GM19240 (cell line): Measurements from ENCODE around the gene MAPK11.

Experiments used
- DNase-seq: peaks from one replicate; pipeline ENCODE4 v3.0.0; 2011; ENCODE audit warnings: low spot score; ENCODE audit not compliant: insufficient read length

Gene MAPK11

DNA sequence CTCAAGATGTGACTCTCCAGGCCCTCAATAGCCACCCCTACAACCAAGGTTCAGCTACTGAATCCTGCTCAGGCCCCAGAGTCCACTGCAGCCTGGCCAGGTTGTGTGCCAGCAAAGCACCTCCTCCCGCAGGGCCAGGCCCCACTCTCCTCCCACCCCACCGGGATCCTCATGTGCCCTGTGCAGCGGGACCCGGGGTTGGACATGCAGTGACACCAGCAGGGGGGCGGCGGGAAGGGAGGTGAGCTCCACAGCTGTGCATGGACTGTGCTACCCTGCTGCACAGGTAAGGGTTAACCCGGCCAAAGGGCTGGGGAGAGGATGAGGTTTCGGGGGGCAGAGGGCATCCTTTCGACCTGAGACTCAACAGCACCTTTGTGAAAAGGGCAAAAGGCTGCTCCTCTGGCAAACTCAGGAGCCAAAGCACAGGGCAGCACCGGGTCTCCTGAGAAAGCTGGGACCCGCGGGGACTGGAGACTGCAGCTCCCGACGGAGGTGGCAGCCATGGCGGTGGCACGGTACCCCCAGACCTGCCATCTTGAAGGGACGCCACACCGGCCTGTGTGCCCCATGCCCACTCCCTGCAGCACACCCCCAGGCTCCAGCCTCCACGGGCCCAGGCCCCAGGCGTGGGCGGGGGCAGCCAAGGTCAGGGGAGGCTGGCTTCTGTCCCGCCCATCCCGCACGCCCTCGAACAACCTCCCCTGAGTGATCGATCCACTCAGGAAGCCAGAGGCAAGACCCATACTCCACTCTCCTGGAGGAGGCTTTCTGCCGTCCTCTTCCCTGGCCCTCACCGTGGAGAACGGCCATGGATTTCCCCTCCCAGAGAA lies 26.7 kb upstream of the MAPK11 start:
- DNase-seq, result no peak

DNA sequence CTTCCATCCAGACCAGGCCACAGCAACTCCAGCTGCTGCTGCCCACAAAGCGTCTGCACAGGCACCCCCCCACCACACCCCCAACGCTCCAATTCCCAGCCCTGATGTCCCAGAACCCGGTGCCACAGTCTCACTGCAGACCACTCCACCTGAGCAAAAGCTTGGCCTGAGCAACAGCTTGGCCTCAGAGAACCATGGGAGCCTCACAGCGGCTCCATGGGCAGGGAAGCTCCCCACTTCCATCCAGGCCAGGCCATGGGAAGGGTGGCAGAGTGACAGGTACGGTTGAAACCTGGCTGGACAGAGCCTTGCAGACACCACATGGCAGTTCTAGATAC lies 24.1 kb upstream of the MAPK11 start:
- no peak for DNase-seq

DNA sequence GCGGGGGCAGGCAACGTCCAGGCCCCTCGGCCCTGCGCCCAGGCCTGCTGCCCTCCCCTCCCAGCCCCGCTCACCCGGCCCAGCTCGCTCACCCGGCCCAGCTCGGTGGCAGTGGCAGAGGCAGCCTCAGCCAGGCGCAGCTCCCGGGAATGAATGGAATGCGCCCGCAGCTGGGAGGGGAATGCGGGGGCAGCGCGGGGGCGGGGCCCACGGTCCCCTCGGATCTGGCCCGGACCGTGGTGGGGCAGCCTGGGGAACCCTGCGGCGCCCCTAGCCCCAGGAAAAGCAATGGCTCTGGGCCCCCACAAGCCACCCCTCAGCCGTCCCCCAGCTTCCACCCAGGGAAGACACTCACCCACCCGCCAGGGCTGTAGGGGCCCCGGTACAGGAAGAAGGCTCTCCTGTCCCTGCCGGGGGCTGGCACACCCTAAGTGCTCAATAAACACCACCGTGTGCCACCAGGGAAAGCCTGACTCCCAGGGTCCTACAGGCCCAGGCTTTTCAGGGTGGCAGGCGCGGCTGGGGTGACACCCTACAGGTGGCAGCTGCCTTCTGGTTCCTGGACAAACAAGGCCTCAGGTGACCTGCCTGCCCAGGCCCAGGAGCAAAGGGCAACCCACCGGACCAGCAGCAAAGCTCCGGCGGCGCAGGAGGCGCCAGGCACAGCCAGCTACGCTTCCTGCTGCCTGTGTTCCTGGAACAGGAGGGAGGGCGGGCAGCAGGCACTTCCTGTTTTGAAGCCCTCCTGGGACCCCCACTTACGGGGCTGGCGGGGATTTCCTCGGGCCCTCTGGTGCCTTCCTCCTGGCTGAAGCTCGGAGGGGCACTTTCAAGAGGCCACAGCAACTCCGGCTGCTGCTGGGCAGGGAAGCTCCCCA lies 23.5 kb upstream of the MAPK11 start:
- DNase-seq, result no peak

DNA sequence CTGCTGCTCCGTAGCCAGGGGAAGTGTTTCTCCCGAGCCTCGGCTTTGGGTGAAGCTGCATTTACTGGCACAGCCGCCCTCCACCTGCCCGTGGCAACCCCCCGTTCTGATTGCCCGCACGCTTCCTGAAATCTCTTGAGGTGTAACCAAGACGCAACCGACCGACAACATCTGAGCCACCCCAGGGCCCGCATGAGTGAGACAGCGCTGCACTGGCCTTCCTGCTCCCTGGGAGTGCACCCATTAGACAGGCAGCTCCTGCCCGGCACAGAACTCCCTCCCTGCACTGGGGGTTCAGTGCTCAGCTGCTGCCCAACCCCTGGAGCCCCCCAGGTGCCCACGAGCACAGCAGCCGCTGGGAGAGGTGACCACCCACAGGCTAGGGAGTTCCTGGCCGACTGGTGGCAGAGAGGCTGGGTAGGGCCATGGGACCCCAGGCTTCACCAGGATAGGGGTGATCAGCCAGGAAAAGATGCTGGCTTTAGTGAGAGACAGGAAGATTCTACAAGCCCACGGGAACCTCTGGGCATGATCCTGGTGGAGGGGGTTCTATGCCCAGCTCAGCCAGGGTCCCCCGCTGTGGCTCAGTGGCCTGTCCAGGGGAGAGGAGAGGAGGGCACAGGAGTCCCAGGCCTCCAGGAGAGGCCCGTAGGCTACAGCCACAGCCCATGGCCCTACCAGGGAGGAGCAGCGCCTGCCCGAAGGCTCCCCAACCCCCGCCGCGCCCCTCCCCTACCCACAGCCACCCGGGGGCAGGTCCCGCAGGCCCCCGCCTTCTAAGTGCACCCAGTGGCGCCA lies 22.7 kb upstream of the MAPK11 start:
- no peak for DNase-seq

DNA sequence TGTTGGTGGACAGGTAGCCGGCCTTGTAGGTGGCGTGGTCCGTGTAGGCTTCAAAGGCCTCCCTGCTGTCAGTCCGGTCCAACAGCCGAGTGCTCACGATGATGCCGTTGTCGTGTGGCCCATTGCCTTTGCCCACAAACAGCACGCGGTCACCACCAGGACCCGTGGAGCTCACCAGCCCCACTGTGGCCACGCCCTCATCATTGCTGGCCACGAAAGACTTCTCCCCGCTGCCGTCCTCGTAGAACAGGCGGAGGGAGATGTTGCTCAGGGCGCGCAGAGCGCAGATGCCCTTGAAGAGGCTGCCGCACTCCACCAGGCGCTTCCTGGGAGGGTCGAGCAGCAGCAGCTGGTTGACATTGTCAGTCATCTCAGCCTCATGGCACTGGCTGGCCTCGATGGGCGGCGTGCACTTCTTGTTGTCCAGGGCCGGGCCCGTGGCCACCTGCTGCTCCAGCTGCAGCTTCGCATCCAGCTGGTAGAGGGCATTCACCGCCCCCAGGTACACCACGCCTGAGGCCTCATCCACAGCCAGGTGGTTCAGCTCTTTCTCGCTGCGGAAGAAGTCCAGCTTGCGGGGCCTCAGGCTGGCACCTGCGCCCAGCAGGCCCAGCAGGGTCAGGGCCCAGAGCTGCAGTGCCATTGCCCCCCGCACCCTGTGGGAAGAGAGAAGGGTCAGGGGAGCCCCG lies 19.9 kb upstream of the MAPK11 start:
- no peak for DNase-seq

DNA sequence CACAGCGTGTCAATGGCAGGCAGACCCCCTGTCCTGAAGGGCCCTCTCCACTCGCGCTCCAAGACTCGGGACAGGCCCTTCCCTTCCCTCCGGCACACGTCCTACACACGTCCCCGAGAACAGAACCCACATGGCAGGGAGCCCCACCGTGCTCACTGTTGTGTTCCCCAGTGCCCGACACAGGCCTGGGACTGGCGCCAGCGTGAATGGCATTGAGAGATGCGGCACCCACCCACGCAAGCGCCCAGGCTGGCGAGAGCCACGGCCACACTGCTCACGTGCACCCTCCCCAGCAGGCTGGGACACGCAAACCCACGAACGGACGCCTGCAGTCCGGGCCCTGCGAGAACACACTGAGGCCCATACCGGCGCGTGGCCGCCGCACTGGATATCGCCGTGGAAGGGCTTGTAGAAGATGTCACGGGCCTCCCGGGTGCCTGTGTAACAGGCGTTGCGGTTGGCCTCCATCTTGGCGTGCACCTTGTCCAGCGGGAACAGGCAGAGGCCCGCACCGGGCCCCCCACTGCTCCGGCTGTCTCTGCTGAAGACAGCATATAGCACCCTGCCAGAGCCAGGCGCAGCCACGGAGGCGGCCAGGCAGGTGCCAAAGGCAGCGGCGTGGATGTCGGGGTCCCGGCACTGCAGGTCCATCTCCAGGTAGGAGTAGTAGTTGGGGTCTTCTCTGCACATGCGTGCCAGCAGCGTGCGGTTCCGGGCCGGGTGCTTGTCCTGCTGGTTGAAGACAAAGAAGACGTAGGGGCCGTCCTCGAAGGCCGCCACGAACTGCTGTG lies 19.2 kb upstream of the MAPK11 start:
- DNase-seq, result no peak

DNA sequence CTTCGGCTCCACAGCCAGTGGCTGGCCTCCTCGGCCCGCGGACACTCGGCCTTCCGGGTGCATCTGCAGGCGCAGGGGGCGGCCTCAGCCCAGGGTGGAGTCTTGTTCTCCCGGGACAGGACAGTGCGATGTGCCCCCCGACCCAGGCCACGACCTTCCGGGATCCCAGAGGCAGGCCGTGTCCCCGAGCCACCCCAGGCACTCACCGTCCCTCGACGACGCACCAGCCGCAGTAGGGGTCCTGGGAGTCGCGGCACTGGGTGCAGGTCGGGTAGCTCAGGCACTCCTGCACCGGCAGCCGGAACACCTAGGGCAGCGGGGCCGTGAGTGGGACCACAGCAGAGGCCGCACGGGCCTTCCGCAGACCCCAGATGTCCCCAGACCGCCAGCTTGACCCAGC lies 17.6 kb upstream of the MAPK11 start:
- DNase-seq, result no peak

DNA sequence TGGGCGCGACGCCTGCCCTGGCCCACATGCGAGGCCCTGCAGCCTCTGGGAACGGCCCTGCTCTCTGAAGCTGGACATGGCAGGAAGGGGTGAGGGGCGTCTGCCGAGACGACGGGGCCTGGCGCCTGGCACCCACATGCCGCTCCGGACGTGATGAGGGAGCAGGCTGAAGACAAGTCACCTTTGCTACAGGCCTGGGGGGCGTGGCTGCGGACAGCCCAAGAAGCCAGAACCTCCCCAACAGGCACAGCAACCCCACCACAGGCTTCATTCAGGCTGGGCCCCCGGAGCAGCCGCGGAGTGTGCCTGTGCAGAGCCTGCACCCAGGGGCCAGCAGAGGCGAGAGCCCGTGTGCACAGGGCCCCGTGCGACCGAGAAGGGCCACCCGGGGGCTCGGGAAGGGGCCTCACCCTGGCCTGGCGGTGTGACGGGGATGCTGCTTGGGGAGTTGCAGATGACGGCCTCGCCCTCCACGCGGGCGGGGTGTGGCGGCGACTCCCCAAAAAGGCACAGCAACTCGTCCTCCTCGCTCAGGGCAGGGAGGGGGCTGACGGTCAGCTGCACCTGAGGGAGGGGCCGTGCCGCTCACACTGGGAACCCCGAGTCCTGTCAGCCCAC lies 16.6 kb upstream of the MAPK11 start:
- DNase-seq, result no peak

DNA sequence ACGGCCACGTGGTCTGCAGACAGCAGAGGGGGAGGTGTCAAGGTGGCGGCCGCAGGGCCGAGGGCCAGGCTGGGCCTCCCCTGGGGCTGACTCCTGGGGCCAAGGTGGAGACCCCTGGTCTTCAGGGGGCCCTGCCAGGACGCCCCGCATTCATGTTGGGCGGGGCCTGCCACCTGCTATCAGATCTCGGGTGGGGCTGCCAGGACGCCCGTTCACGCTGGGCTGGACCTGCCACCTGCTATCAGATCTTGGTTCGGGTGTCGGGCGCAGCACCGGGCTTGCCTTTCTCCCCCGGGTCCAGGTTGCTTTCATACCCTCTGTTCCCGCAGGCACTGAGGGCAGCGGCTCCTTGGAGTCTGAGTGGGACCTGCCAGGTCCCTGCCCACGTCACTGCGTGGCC lies 16.1 kb upstream of the MAPK11 start:
- no peak for DNase-seq

DNA sequence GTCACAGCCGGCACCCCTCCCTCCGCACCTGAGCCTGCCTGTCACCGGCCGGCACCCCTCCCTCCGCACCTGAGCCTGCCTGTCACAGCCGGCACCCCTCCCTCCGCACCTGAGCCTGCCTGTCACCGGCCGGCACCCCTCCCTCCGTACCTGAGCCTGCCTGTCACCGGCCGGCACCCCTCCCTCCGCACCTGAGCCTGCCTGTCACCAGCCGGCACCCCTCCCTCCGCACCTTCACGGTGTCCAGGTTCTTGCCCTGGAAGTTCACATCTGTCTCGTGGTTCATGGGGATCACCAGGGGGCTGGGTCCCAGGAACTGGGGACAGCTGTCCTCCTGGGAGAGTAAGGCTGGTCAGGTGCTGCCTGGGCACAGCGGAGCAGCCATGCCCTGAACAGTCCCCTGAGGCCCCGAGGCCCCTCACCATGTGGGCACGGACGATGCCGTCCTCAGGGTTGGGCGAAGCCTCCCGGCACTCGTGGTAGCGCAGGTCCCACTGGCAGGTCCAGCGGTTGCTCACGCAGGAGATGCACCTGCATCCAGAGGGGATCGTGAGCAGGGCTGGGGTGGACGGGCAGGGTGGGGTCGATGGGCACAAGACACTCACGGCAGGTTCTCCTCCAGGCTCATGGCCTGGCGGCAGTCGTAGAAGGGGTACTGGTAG lies 15.5 kb upstream of the MAPK11 start:
- no peak for DNase-seq

DNA sequence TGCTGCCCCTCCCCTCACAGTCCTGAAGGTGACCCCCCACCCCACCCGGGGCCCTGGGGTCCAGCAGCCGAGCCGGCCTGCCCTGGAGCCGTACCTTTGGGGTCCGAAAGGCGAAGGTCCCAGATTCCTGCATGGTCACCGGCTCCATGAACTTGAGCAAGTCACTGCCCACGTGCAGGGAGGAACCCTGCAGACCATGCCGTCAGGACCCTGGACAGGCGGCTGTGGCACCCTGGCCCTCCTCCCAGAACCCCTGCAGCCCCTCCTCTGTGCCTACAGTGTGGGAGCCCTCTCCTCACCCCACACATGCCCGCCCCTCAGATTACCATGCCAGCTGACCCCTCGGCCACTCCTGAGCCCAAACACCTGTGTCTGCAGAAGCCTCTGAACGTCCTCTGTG lies 14.3 kb upstream of the MAPK11 start:
- DNase-seq, result no peak

DNA sequence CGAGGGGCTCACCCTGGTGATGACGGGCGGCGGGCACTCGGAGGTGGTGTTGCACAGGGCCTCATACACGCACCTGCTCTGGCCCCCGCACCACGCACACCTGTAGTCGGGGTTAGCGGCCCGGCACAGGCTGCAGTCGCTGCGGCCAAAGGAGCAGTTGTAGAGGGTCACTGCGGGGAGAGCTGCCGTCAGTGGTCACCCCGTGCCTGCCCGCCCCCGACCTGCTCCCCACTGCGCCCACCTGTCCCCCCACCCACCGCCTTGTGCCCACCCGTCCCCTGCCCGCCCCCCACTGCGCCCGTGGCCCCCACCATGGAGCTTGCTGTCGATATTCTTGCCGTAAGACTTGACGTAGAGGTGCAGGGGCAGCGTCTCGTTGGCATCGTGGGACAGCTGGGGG lies 13.6 kb upstream of the MAPK11 start:
- no peak for DNase-seq

DNA sequence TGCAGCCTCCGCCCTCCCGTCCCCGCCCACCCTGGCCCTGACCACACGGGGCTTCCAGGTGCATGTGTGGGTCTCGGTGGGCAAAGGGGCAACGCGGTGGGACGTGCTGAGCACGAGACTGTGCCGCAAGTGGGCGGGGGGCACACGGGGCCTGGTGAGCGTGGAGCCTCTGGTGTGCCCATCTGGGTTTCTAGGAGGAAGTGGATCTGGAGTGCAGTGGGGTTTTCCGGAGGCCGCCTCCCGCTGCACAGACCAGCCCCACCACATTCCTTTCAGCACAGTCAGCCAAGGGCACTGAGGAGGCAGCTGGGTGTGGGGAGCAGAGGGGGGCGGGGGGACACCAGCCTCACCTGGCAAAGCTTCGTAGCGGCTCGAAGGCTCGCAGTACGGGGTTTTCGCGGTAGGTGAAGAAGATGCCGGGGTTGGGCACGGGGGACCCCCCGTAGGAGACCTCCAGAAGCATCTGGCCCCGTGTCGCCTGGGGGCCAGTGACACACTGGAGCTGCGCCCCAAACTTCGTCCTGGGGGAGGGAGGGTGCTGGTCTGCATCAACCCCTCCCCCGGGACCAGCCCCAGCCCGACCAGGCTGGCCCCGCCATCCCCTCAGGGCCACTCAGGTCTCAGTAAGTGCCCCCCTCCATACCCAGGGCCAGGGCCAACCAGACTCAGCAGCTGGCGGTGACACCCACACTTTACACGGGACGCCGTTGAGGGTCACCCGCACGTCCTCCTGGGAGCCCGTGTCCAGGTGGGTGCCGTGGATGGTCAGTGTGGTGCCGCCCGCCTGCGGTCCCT lies 12.4 kb upstream of the MAPK11 start:
- no peak for DNase-seq

DNA sequence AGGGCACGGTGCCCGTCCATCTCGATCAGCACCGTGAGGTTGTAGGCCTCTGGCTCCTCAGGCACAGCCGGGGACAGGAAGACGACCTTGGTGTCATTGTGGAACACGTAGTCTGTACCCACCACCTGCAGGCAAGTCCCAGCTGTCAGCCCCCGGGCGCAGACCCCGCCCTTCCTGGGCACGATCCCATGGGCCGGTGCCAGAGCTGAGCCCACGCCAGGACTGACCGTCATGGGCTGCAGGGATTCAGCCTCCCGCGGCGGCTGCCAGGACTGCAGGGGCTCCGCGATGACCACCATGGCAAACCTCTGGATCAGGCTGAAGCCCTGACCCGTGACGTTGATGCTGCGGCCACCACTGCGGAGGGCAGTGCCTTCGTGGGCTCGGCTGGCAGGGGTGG lies 11.8 kb upstream of the MAPK11 start:
- DNase-seq, result no peak

DNA sequence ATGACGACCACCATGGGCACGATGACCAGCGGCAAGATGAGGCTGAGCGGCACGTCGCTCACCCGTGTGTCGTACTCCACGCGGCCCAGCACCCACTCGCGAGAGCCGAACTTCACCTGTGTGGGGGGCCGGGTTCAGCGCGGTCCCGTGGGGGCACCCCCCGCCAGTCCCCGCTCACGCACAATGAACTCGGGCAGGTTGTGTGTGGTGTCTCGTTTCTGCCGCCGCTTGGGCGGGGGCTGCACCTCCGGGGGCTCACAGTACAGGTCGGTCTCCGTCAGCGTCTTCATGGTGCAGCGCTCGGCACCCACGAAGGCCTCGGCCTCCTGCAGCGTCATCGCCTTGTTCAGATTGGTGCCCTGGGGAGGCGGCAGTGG lies 11.2 kb upstream of the MAPK11 start:
- DNase-seq, result no peak

DNA sequence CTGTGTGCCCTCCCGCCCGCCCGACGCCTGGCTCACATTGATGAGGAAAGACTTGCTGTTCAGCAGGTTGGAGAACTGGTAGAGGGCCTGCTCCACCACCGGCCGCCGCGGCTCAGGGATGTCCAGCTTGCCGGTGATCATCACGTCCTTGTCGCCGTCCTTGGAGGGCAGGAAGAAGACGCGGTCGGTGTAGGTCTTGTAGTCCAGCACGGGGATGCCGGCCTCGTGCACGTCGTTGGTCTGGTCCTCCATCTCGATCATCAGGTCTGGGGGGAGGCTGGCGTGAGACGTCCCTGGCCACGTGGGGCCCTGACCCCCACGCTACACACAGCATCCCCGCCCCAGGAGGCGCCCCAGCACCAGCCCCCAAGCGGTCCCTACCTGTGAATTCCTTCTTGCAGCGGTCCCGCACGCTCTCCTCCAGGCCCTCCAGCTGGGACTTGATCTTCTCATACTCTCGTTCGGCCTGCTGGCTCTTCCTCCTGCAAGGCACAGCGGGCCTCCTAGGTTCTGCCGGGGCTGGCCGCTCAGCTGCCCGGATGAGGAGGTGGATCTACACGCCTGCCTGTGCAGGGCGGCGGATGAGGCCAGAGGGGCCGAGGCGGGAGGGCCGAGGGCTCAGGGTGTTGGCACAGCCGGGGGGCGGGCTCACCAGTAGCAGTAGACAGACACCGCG lies 10.7 kb upstream of the MAPK11 start:
- no peak for DNase-seq

DNA sequence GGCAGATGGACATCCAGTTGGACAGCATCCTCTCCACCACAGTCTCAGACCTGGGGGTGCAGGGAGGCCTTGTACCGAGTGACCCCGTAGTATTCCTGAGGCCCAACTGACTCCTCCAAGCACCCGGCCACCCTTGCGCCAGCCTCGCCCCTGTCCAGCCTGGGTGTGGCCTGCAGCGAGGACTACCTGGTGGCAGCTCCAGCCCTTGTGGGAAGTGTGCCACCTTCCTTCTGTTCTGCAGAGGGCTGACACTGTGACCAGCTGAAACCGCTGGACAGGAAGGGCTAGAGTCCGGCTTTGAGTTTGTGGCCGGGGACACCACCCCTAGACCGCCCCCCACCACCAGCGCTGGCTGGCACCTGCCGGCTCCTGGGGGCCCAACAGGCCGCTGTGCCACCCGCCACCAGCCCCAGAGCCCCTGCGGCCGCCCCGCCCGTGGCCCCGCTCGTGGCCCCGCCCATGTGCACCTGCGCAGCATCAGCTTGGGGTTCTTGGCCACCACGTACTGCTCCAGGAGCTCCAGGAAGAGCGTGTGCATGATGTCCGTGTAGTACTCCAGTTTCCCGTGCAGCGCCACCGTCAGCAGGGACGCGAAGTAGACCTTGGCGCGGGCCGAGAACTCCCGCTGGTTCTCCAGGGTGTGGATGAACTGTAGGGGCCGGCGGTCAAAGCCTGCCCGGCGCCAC lies 10.0 kb upstream of the MAPK11 start:
- no peak for DNase-seq
